Measurements from ENCODE around the gene MACROD2. TPM values are rescaled to one million over a fixed set of nuclear protein-coding genes. Genes with fewer than 3 reads are reported as not detected.
"Not testable (repeated sequence)": the region's sequence is repeated elsewhere in the genome, so short reads cannot be mapped to it uniquely, and the experiment has no call there.

Gene MACROD2
- total RNA-seq, 1 experiment from 2014 or later: 1.4 TPM

DNA sequence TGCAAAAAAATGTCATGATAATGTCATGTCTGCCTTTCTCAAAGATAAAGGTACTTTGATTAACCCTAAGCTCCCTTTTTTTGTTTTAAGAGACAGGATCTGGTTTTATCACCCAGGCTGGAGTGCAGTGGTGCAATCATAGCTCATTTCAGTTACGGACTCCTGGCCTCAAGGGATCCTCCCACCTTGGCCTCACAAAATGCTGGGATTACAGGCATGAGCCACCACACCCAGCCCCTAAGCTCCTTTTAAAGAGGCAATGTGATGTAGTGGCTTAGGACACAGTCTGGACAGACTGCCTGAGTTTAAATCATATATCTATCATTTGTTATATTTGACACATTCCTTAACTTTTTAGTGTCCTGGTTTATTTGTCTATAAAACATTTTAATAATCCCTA is 265.1 kb downstream of the MACROD2 start:
- CTCF ChIA-PET: no interaction called here
- no peaks in the 10 kb centered on the region for H3K27me3 ChIP-seq (replicated peaks; ENCODE audit: insufficient read depth, low read depth, low read length, poor library complexity)
- intact Hi-C loops (cut with micrococcal nuclease; ENCODE audit: unreplicated experiment): no loop called here
- POLR2A ChIA-PET (ENCODE audit: low non-redundant PET): no interaction called here
- no peak overlapping the region for H3K27ac ChIP-seq (ENCODE audit: low read depth, low read length, poor library complexity, severe bottlenecking)
- BruUV-seq (replicated peaks): no TSS peak
- H3K36me3 ChIP-seq (ENCODE audit: insufficient read depth, low read length, poor library complexity, severe bottlenecking): no peaks in the 10 kb centered on the region
- no peaks in the 10 kb centered on the region for H3K9me3 ChIP-seq (ENCODE audit: low read depth, low read length, poor library complexity, severe bottlenecking)
- H3K4me3 ChIP-seq (ENCODE audit: low read depth, low read length, poor library complexity, severe bottlenecking): no peak overlapping the region
- TF ChIP-seq EZH2 (IDR thresholded peaks at IDR 0.05; ENCODE audit: borderline replicate concordance, low read depth, low read length, poor library complexity, severe bottlenecking): no peak
- TF ChIP-seq, protein P1, sequence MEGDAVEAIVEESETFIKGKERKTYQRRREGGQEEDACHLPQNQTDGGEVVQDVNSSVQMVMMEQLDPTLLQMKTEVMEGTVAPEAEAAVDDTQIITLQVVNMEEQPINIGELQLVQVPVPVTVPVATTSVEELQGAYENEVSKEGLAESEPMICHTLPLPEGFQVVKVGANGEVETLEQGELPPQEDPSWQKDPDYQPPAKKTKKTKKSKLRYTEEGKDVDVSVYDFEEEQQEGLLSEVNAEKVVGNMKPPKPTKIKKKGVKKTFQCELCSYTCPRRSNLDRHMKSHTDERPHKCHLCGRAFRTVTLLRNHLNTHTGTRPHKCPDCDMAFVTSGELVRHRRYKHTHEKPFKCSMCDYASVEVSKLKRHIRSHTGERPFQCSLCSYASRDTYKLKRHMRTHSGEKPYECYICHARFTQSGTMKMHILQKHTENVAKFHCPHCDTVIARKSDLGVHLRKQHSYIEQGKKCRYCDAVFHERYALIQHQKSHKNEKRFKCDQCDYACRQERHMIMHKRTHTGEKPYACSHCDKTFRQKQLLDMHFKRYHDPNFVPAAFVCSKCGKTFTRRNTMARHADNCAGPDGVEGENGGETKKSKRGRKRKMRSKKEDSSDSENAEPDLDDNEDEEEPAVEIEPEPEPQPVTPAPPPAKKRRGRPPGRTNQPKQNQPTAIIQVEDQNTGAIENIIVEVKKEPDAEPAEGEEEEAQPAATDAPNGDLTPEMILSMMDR (conservative IDR thresholded peaks at IDR 0.05; ENCODE audit: low read depth, low read length): no peak
- no peaks in the 10 kb centered on the region for H3K4me1 ChIP-seq (ENCODE audit: insufficient read depth, low read length, poor library complexity, severe bottlenecking)
- no peak for DNase-seq (ENCODE audit: low spot score)

GRCh38 chr20:14264869-14265268 is 269.6 kb downstream of the MACROD2 start:
- H3K27ac ChIP-seq (ENCODE audit: low read depth, low read length, poor library complexity, severe bottlenecking): no peak overlapping the region
- no peaks in the 10 kb centered on the region for H3K36me3 ChIP-seq (ENCODE audit: insufficient read depth, low read length, poor library complexity, severe bottlenecking)
- intact Hi-C loops (cut with micrococcal nuclease; ENCODE audit: unreplicated experiment): no loop called here
- ChIA-PET POLR2A (ENCODE audit: low non-redundant PET) (no interaction called here), CTCF (no interaction called here)
- no peaks in the 10 kb centered on the region for H3K9me3 ChIP-seq (ENCODE audit: low read depth, low read length, poor library complexity, severe bottlenecking)
- no peaks in the 10 kb centered on the region for H3K4me1 ChIP-seq (ENCODE audit: insufficient read depth, low read length, poor library complexity, severe bottlenecking)
- H3K4me3 ChIP-seq (ENCODE audit: low read depth, low read length, poor library complexity, severe bottlenecking): no peak overlapping the region
- TF ChIP-seq, protein P1 (conservative IDR thresholded peaks at IDR 0.05; ENCODE audit: low read depth, low read length): 0 out of 2 replicates have a peak, but pooled peaks have one; percentile 21
- TF ChIP-seq EZH2 (IDR thresholded peaks at IDR 0.05; ENCODE audit: borderline replicate concordance, low read depth, low read length, poor library complexity, severe bottlenecking): no peak
- DNase-seq (ENCODE audit: low spot score): peak; percentile 4
- no TSS peak for BruUV-seq (replicated peaks)
- no peaks in the 10 kb centered on the region for H3K27me3 ChIP-seq (replicated peaks; ENCODE audit: insufficient read depth, low read depth, low read length, poor library complexity)

- intact Hi-C loops (cut with micrococcal nuclease; ENCODE audit: unreplicated experiment): no loop called here
- no peaks in the 10 kb centered on the region for H3K36me3 ChIP-seq (ENCODE audit: insufficient read depth, low read length, poor library complexity, severe bottlenecking)
- no peaks in the 10 kb centered on the region for H3K4me1 ChIP-seq (ENCODE audit: insufficient read depth, low read length, poor library complexity, severe bottlenecking)
- no peak overlapping the region for H3K27ac ChIP-seq (ENCODE audit: low read depth, low read length, poor library complexity, severe bottlenecking)
- TF ChIP-seq, protein P1 (conservative IDR thresholded peaks at IDR 0.05; ENCODE audit: low read depth, low read length): no peak
- no peak for TF ChIP-seq EZH2 (IDR thresholded peaks at IDR 0.05; ENCODE audit: borderline replicate concordance, low read depth, low read length, poor library complexity, severe bottlenecking)
- no peak for DNase-seq (ENCODE audit: low spot score)
- H3K27me3 ChIP-seq (replicated peaks; ENCODE audit: insufficient read depth, low read depth, low read length, poor library complexity): no peaks in the 10 kb centered on the region
- H3K9me3 ChIP-seq (ENCODE audit: low read depth, low read length, poor library complexity, severe bottlenecking): no peaks in the 10 kb centered on the region
- no TSS peak for BruUV-seq (replicated peaks)
- CTCF ChIA-PET: no interaction called here
- H3K4me3 ChIP-seq (ENCODE audit: low read depth, low read length, poor library complexity, severe bottlenecking): no peak overlapping the region
- POLR2A ChIA-PET (ENCODE audit: low non-redundant PET): no interaction called here
These were observed 270.9 kb downstream of the MACROD2 start for GRCh38 chr20:14266246-14266645.

GRCh38 chr20:14270751-14271150 is 275.4 kb downstream of the MACROD2 start:
- H3K9me3 ChIP-seq (ENCODE audit: low read depth, low read length, poor library complexity, severe bottlenecking); CTCF ChIA-PET; H3K4me3 ChIP-seq (ENCODE audit: low read depth, low read length, poor library complexity, severe bottlenecking); BruUV-seq (replicated peaks); POLR2A ChIA-PET (ENCODE audit: low non-redundant PET); H3K27me3 ChIP-seq (replicated peaks; ENCODE audit: insufficient read depth, low read depth, low read length, poor library complexity); H3K4me1 ChIP-seq (ENCODE audit: insufficient read depth, low read length, poor library complexity, severe bottlenecking); DNase-seq (ENCODE audit: low spot score); H3K27ac ChIP-seq (ENCODE audit: low read depth, low read length, poor library complexity, severe bottlenecking); H3K36me3 ChIP-seq (ENCODE audit: insufficient read depth, low read length, poor library complexity, severe bottlenecking); intact Hi-C loops (cut with micrococcal nuclease; ENCODE audit: unreplicated experiment): not testable (repeated sequence)
